Naive thymus-derived CD8-positive, alpha-beta T cell (primary cell): ENCODE measurements around the gene ATG12. TPM values are rescaled to one million over a fixed set of nuclear protein-coding genes. Genes with fewer than 3 reads are reported as not detected.
"Not testable (repeated sequence)": the region's sequence is repeated elsewhere in the genome, so short reads cannot be mapped to it uniquely, and the experiment has no call there.

Experiments
- ATAC-seq, 2 donors: fragments of 150-1000 bp; cut with Tn5 transposase in 1 of 2; sonication (Bioruptor Pico), chemical (Tn5 transposase) in 1 of 2; 1 replicate in 1 of 2; 2 replicates in 1 of 2; pipeline ENCODE4 v1.10.0; 2021; ENCODE audit warnings: mild to moderate bottlenecking in 2 of 2, moderate library complexity in 2 of 2
- POLR2A ChIA-PET: fragments of 350-600 bp; sonication (Branson Sonifier 250); formaldehyde crosslinking; loops from one replicate; lab custom pipeline; 2021; ENCODE audit warnings: antibody characterized with exemption; lab: Charles Lee
- DNase-seq, 10 donors: peaks; one replicate each; pipeline versions ENCODE4 v3.0.0 to v3.0.0-alpha.2; 2020 to 2022
- H3K27ac Mint-ChIP-seq, 10 donors: one replicate each; pipeline ENCODE4 v1.8.0; 2020 to 2022; ENCODE audit warnings: mild to moderate bottlenecking in 10 of 10, mixed read lengths in 10 of 10, moderate library complexity in 4 of 10, inconsistent platforms in 1 of 10
- H3K27me3 Mint-ChIP-seq, 5 donors: one replicate each; pipeline ENCODE4 v1.8.0; 2021 to 2022; ENCODE audit warnings: mixed read lengths in 5 of 5
- H3K36me3 Mint-ChIP-seq, 3 donors: one replicate each; pipeline ENCODE4 v1.8.0; 2020 to 2022; ENCODE audit warnings: mixed read lengths in 3 of 3, mild to moderate bottlenecking in 2 of 3, inconsistent platforms in 1 of 3
- H3K4me1 Mint-ChIP-seq, 4 donors: one replicate each; pipeline ENCODE4 v1.8.0; 2021 to 2022; ENCODE audit warnings: mixed read lengths in 4 of 4
- H3K4me3 Mint-ChIP-seq, 10 donors: one replicate each; pipeline ENCODE4 v1.8.0; 2020 to 2022; ENCODE audit warnings: mild to moderate bottlenecking in 10 of 10, mixed read lengths in 10 of 10, moderate library complexity in 6 of 10, inconsistent platforms in 1 of 10
- H3K9me3 Mint-ChIP-seq, 9 donors: one replicate each; pipeline ENCODE4 v1.8.0; 2020 to 2022; ENCODE audit warnings: mixed read lengths in 9 of 9, mild to moderate bottlenecking in 3 of 9, inconsistent platforms in 1 of 9, moderate library complexity in 1 of 9
- polyA plus RNA-seq, 3 donors: library from polyadenylated mRNA; unstranded; fragments of 300-500 nt; fragmentation: Illumina TruSeq; gene quantifications; one replicate each; pipeline ENCODE4 v1.2.3, GENCODE V29; 2021
- total RNA-seq, 8 experiments: library from RNA in 2 of 8; stranded (reverse) in 2 of 8; gene quantifications; one replicate each; pipeline ENCODE4 v1.2.3 and lab custom pipeline; 2021 to 2026

ATG12 gene
- total RNA-seq: 10 to 100 TPM; 71.6 to 80.0 TPM
- polyA plus RNA-seq: 100 to 1,000 TPM in 2 of 3 donors, 10 to 100 TPM in 1; 90.6 to 126 (median 123) TPM
- 55.7 to 86.3 (median 59.1) reads per million in 6 experiments for total RNA-seq (lab: John Stamatoyannopoulos, UW)

- peak within 1 kb of the TSS; percentile 96 to 100 (median 98) for H3K4me3 Mint-ChIP-seq
- H3K27me3 Mint-ChIP-seq: no peaks in the 10 kb centered on the region
- ATAC-seq: peak; percentile 86 to 91
- DNase-seq: peak; percentile 86 to 97 (median 90)
- H3K4me1 Mint-ChIP-seq: peaks cover 18 to 74% (median 52%) of the 10 kb centered on the region in 4 donors
- no peaks in the 10 kb centered on the region for H3K9me3 Mint-ChIP-seq
- POLR2A ChIA-PET: interaction anchor here (0.9 to 5.1 kb wide), 7 partner anchors 207 to 545 kb away, joined by 3 to 22 read pairs (median 8); partner anchors contain the start of genes CCDC112, COMMD10 and TMED7
- peak within 1 kb of the TSS; percentile 98 to 100 (median 100) for H3K27ac Mint-ChIP-seq
- peaks cover 3 to 21% (median 4%) of the 10 kb centered on the region in 3 donors for H3K36me3 Mint-ChIP-seq
Measured at GRCh38 chr5:115841382-115842088, at the start of gene ATG12, which contains the start of gene AP3S1. ATG12 (minus strand) TSS chr5:115841565; CDS start chr5:115841552, 13 bp downstream. AP3S1 (plus strand) TSS chr5:115841935; CDS start chr5:115842038, 103 bp downstream.

- Mint-ChIP-seq H3K9me3 (peaks cover 0 to 3% (median 0%) of the 10 kb centered on the region in 9 donors), H3K4me3 (no peak overlapping the region), H3K27me3 (no peaks in the 10 kb centered on the region), H3K36me3 (peaks cover 0 to 22% (median 22%) of the 10 kb centered on the region in 3 donors), H3K4me1 (no peaks in the 10 kb centered on the region), H3K27ac (no peak overlapping the region)
- DNase-seq (no peak), ATAC-seq (no peak)
- POLR2A ChIA-PET: no interaction called here
Measured at GRCh38 chr5:115888027-115888426, 46.7 kb upstream of the ATG12 start.

- ATAC-seq, H3K4me3 Mint-ChIP-seq, H3K4me1 Mint-ChIP-seq, POLR2A ChIA-PET, H3K27me3 Mint-ChIP-seq, H3K27ac Mint-ChIP-seq, DNase-seq: not testable (repeated sequence)
- peaks cover 5 to 44% (median 35%) of the 10 kb centered on the region in 3 donors for H3K36me3 Mint-ChIP-seq
- peaks cover 0 to 13% (median 3%) of the 10 kb centered on the region in 9 donors for H3K9me3 Mint-ChIP-seq
Measured at GRCh38 chr5:115885208-115885607, 43.8 kb upstream of the ATG12 start.

GRCh38 chr5:115884704-115885103 lies 43.3 kb upstream of the ATG12 start:
- Mint-ChIP-seq H3K4me3 (no peak overlapping the region), H3K27me3 (no peaks in the 10 kb centered on the region), H3K4me1 (peaks cover 0 to 7% (median 4%) of the 10 kb centered on the region in 4 donors), H3K36me3 (peaks cover 5 to 49% (median 39%) of the 10 kb centered on the region in 3 donors), H3K27ac (no peak overlapping the region), H3K9me3 (peaks cover 0 to 18% (median 3%) of the 10 kb centered on the region in 9 donors)
- DNase-seq: no peak
- no peak for ATAC-seq
- POLR2A ChIA-PET: no interaction called here

GRCh38 chr5:115882434-115882833 lies 41.1 kb upstream of the ATG12 start:
- Mint-ChIP-seq H3K36me3 (peaks cover 17 to 58% (median 53%) of the 10 kb centered on the region in 3 donors), H3K9me3 (peaks cover 0 to 33% (median 3%) of the 10 kb centered on the region in 9 donors), H3K4me1 (peaks cover 0 to 10% (median 8%) of the 10 kb centered on the region in 4 donors)
- POLR2A ChIA-PET, H3K4me3 Mint-ChIP-seq, DNase-seq, H3K27me3 Mint-ChIP-seq, H3K27ac Mint-ChIP-seq, ATAC-seq: not testable (repeated sequence)

- H3K27me3 Mint-ChIP-seq, H3K4me3 Mint-ChIP-seq, POLR2A ChIA-PET, ATAC-seq, H3K27ac Mint-ChIP-seq, DNase-seq: not testable (repeated sequence)
- H3K36me3 Mint-ChIP-seq: peaks cover 28 to 70% (median 64%) of the 10 kb centered on the region in 3 donors
- H3K4me1 Mint-ChIP-seq: peaks cover 0 to 10% (median 8%) of the 10 kb centered on the region in 4 donors
- H3K9me3 Mint-ChIP-seq: peaks cover 2 to 33% (median 4%) of the 10 kb centered on the region in 9 donors
Measured at GRCh38 chr5:115877342-115877741, 36.0 kb upstream of the ATG12 start.

GRCh38 chr5:115875447-115875846 lies 34.1 kb upstream of the ATG12 start:
- ATAC-seq (no peak), DNase-seq (no peak)
- no peaks in the 10 kb centered on the region for H3K27me3 Mint-ChIP-seq
- peaks cover 0 to 22% (median 2%) of the 10 kb centered on the region in 9 donors for H3K9me3 Mint-ChIP-seq
- POLR2A ChIA-PET: no interaction called here
- H3K27ac Mint-ChIP-seq: no peak overlapping the region
- no peak overlapping the region for H3K4me3 Mint-ChIP-seq
- peaks cover 34 to 65% (median 64%) of the 10 kb centered on the region in 3 donors for H3K36me3 Mint-ChIP-seq
- peaks cover 0 to 7% (median 5%) of the 10 kb centered on the region in 4 donors for H3K4me1 Mint-ChIP-seq

- no peak for DNase-seq
- peaks cover 0 to 2% (median 0%) of the 10 kb centered on the region in 4 donors for H3K4me1 Mint-ChIP-seq
- POLR2A ChIA-PET: no interaction called here
- no peak for ATAC-seq
- H3K27me3 Mint-ChIP-seq: no peaks in the 10 kb centered on the region
- no peak overlapping the region for H3K27ac Mint-ChIP-seq
- H3K9me3 Mint-ChIP-seq: peaks cover 0 to 5% (median 2%) of the 10 kb centered on the region in 9 donors
- no peak overlapping the region for H3K4me3 Mint-ChIP-seq
- H3K36me3 Mint-ChIP-seq: peaks cover 33 to 59% (median 54%) of the 10 kb centered on the region in 3 donors
Measured at GRCh38 chr5:115873392-115873791, 32.0 kb upstream of the ATG12 start.

- no peaks in the 10 kb centered on the region for H3K4me1 Mint-ChIP-seq
- H3K4me3 Mint-ChIP-seq: no peak overlapping the region
- POLR2A ChIA-PET: no interaction called here
- H3K27me3 Mint-ChIP-seq: no peaks in the 10 kb centered on the region
- peaks cover 0 to 3% (median 2%) of the 10 kb centered on the region in 9 donors for H3K9me3 Mint-ChIP-seq
- DNase-seq: no peak
- ATAC-seq: no peak
- H3K27ac Mint-ChIP-seq: no peak overlapping the region
- H3K36me3 Mint-ChIP-seq: peaks cover 25 to 51% (median 46%) of the 10 kb centered on the region in 3 donors
Measured at GRCh38 chr5:115872447-115872846, 31.1 kb upstream of the ATG12 start.

- no peak for ATAC-seq
- H3K4me1 Mint-ChIP-seq: peaks cover 0 to 5% (median 4%) of the 10 kb centered on the region in 4 donors
- no peak overlapping the region for H3K27ac Mint-ChIP-seq
- H3K4me3 Mint-ChIP-seq: no peak overlapping the region
- POLR2A ChIA-PET: no interaction called here
- no peaks in the 10 kb centered on the region for H3K27me3 Mint-ChIP-seq
- no peak for DNase-seq
- peaks cover 14 to 35% (median 22%) of the 10 kb centered on the region in 3 donors for H3K36me3 Mint-ChIP-seq
- H3K9me3 Mint-ChIP-seq: no peaks in the 10 kb centered on the region
Measured at GRCh38 chr5:115869256-115869795, 28.0 kb upstream of the ATG12 start.

GRCh38 chr5:115859378-115859777 lies 18.0 kb upstream of the ATG12 start:
- Mint-ChIP-seq H3K4me3 (no peak overlapping the region), H3K36me3 (peaks cover 0 to 4% (median 3%) of the 10 kb centered on the region in 3 donors), H3K27me3 (no peaks in the 10 kb centered on the region), H3K4me1 (peaks cover 9 to 57% (median 21%) of the 10 kb centered on the region in 4 donors), H3K27ac (peak overlapping the region in 1 of 10 donors; percentile 53), H3K9me3 (no peaks in the 10 kb centered on the region)
- ATAC-seq (no peak), DNase-seq (no peak)
- POLR2A ChIA-PET: no interaction called here

GRCh38 chr5:115858396-115858795 lies 17.0 kb upstream of the ATG12 start:
- no peak overlapping the region for H3K27ac Mint-ChIP-seq
- peaks cover 4 to 11% (median 10%) of the 10 kb centered on the region in 3 donors for H3K36me3 Mint-ChIP-seq
- no peak for DNase-seq
- no peak overlapping the region for H3K4me3 Mint-ChIP-seq
- no peak for ATAC-seq
- no peaks in the 10 kb centered on the region for H3K27me3 Mint-ChIP-seq
- H3K9me3 Mint-ChIP-seq: peaks cover 0 to 7% (median 2%) of the 10 kb centered on the region in 9 donors
- POLR2A ChIA-PET: no interaction called here
- H3K4me1 Mint-ChIP-seq: peaks cover 12 to 55% (median 20%) of the 10 kb centered on the region in 4 donors
